ENCODE data around the gene PIGL. TPM values are rescaled to one million over a fixed set of nuclear protein-coding genes. Genes with fewer than 3 reads are reported as not detected.
"Not testable (repeated sequence)": the region's sequence is repeated elsewhere in the genome, so short reads cannot be mapped to it uniquely, and the experiment has no call there.

The PIGL gene
- total RNA-seq, 1 donor from 2014 or later, result 20.4 TPM

- FAIRE-seq (no peak), DNase-seq (ENCODE audit: low spot score in 2 of 2) (no peak)
Observed at GRCh38 chr17:16215965-16216316, 1.1 kb upstream of the PIGL start.

GRCh38 chr17:16216341-16217001 is 539 bp upstream of the PIGL start:
- peak in 1 of 2 donors; percentile 14 for DNase-seq (ENCODE audit: low spot score in 2 of 2)
- not testable (repeated sequence) for FAIRE-seq

GRCh38 chr17:16222406-16222805 is 5.4 kb downstream of the PIGL start:
- FAIRE-seq, result no peak

GRCh38 chr17:16229912-16230561 is 13.0 kb downstream of the PIGL start:
- DNase-seq (ENCODE audit: low spot score in 2 of 2); FAIRE-seq: not testable (repeated sequence)

More at GRCh38 chr17:16222406-16222805, 5.4 kb downstream of the PIGL start:
- DNase-seq (ENCODE audit: low spot score in 2 of 2), result no peak

- FAIRE-seq (no peak), DNase-seq (ENCODE audit: low spot score in 2 of 2) (no peak)
Observed at GRCh38 chr17:16232391-16232790, 15.4 kb downstream of the PIGL start.

- no peak for DNase-seq (ENCODE audit: low spot score in 2 of 2)
- no peak for FAIRE-seq
Observed at GRCh38 chr17:16239931-16240330, 22.9 kb downstream of the PIGL start.

GRCh38 chr17:16241906-16242399 is 24.9 kb downstream of the PIGL start:
- FAIRE-seq (no peak), DNase-seq (ENCODE audit: low spot score in 2 of 2) (no peak)

- FAIRE-seq (no peak), DNase-seq (ENCODE audit: low spot score in 2 of 2) (no peak)
Observed at GRCh38 chr17:16243385-16243784, 26.4 kb downstream of the PIGL start.

GRCh38 chr17:16243801-16244567 is 27.0 kb downstream of the PIGL start:
- no peak for DNase-seq (ENCODE audit: low spot score in 2 of 2)
- FAIRE-seq, result no peak

- no peak for DNase-seq (ENCODE audit: low spot score in 2 of 2)
- no peak for FAIRE-seq
Observed at GRCh38 chr17:16247586-16247984, 30.6 kb downstream of the PIGL start.

GRCh38 chr17:16250635-16251034 is 33.6 kb downstream of the PIGL start:
- no peak for DNase-seq (ENCODE audit: low spot score in 2 of 2)
- no peak for FAIRE-seq

- DNase-seq (ENCODE audit: low spot score in 2 of 2), result no peak
- no peak for FAIRE-seq
Observed at GRCh38 chr17:16251043-16251442, 34.0 kb downstream of the PIGL start.

GRCh38 chr17:16251556-16251955 is 34.5 kb downstream of the PIGL start:
- FAIRE-seq, result no peak
- no peak for DNase-seq (ENCODE audit: low spot score in 2 of 2)

GRCh38 chr17:16254773-16255400 is 37.9 kb downstream of the PIGL start:
- no peak for FAIRE-seq
- no peak for DNase-seq (ENCODE audit: low spot score in 2 of 2)

- peak; percentile 34 to 41 for DNase-seq (ENCODE audit: low spot score in 2 of 2)
Observed at GRCh38 chr17:16255481-16255921, 38.5 kb downstream of the PIGL start.

GRCh38 chr17:16258901-16259300 is 41.9 kb downstream of the PIGL start:
- DNase-seq (ENCODE audit: low spot score in 2 of 2), result no peak
- FAIRE-seq, result no peak

More at GRCh38 chr17:16255481-16255921, 38.5 kb downstream of the PIGL start:
- FAIRE-seq, result no peak

- DNase-seq (ENCODE audit: low spot score in 2 of 2), result no peak
- FAIRE-seq, result no peak
Observed at GRCh38 chr17:16259926-16260325, 42.9 kb downstream of the PIGL start.

GRCh38 chr17:16261049-16261448 is 44.0 kb downstream of the PIGL start:
- FAIRE-seq (no peak), DNase-seq (ENCODE audit: low spot score in 2 of 2) (no peak)

- FAIRE-seq (no peak), DNase-seq (ENCODE audit: low spot score in 2 of 2) (no peak)
Observed at GRCh38 chr17:16262201-16262600, 45.2 kb downstream of the PIGL start.

GRCh38 chr17:16267174-16267573 is 50.2 kb downstream of the PIGL start:
- no peak for FAIRE-seq

GRCh38 chr17:16269658-16270057 is 52.6 kb downstream of the PIGL start:
- no peak for FAIRE-seq
- DNase-seq (ENCODE audit: low spot score in 2 of 2), result no peak

More at GRCh38 chr17:16267174-16267573, 50.2 kb downstream of the PIGL start:
- no peak for DNase-seq (ENCODE audit: low spot score in 2 of 2)

All from frontal cortex (tissue), 4 donors.